H9 (cell line): ENCODE measurements around the gene C6orf136. TPM values are rescaled to one million over a fixed set of nuclear protein-coding genes. Genes with fewer than 3 reads are reported as not detected.

Experiments used
- DNase-seq: peaks from one replicate; pipeline ENCODE4 v3.0.0-alpha.2; 2017
- H2AFZ ChIP-seq: one replicate; pipeline ENCODE4 v1.6.1; 2013; ENCODE audit warnings: mild to moderate bottlenecking, low read length, control low read depth, moderate library complexity
- H2AK5ac ChIP-seq: 2 replicates; pipeline ENCODE4 v1.6.1; 2013; ENCODE audit warnings: low read length, control low read depth, mixed read lengths; ENCODE audit not compliant: insufficient read length
- H2BK120ac ChIP-seq: one replicate; pipeline ENCODE4 v1.6.1; 2013; ENCODE audit warnings: low read depth, mild to moderate bottlenecking, low read length, control low read depth, inconsistent platforms; ENCODE audit not compliant: poor library complexity, severe bottlenecking
- H2BK12ac ChIP-seq: 2 replicates; pipeline ENCODE4 v1.6.1; 2013; ENCODE audit warnings: low read length, control low read depth, mixed read lengths, low read depth; ENCODE audit not compliant: insufficient read length
- H2BK15ac ChIP-seq: 2 replicates; pipeline ENCODE4 v1.6.1; 2013; ENCODE audit warnings: low read depth, low read length, control low read depth
- H2BK20ac ChIP-seq: one replicate; pipeline ENCODE4 v1.6.1; 2013; ENCODE audit warnings: low read depth, mild to moderate bottlenecking, low read length, control low read depth, inconsistent platforms; ENCODE audit not compliant: poor library complexity, severe bottlenecking
- H2BK5ac ChIP-seq: 2 replicates; pipeline ENCODE4 v1.6.1; 2013; ENCODE audit warnings: low read length, control low read depth, mixed read lengths; ENCODE audit not compliant: insufficient read length
- H3K14ac ChIP-seq: 2 replicates; pipeline ENCODE4 v1.6.1; 2013; ENCODE audit warnings: low read length, control low read depth; ENCODE audit not compliant: insufficient read depth
- H3K18ac ChIP-seq: 2 replicates; pipeline ENCODE4 v1.6.1; 2013; ENCODE audit warnings: low read depth, mild to moderate bottlenecking, mixed read lengths, low read length, control low read depth; ENCODE audit not compliant: insufficient read length
- H3K23ac ChIP-seq: 2 replicates; pipeline ENCODE4 v1.6.1; 2013; ENCODE audit warnings: low read length, control low read depth, mixed read lengths, low read depth; ENCODE audit not compliant: insufficient read length
- H3K23me2 ChIP-seq: 2 replicates; pipeline ENCODE4 v1.6.1; 2013; ENCODE audit warnings: low read depth, mild to moderate bottlenecking, mixed read lengths, low read length, control low read depth; ENCODE audit not compliant: insufficient read length, poor library complexity, severe bottlenecking
- H3K27ac ChIP-seq: 2 replicates; pipeline ENCODE4 v1.5.1; 2013; ENCODE audit warnings: low read length, control low read depth, mixed read lengths, low read depth; ENCODE audit not compliant: insufficient read length
- H3K27me3 ChIP-seq: 2 replicates; pipeline ENCODE4 v1.6.1; 2013; ENCODE audit warnings: low read length, control low read depth, inconsistent platforms; ENCODE audit not compliant: insufficient read depth
- H3K4ac ChIP-seq: 2 replicates; pipeline ENCODE4 v1.6.1; 2013; ENCODE audit warnings: low read depth, mild to moderate bottlenecking, control low read depth, inconsistent platforms, low read length, moderate library complexity
- H3K4me1 ChIP-seq: 2 replicates; pipeline ENCODE4 v1.6.1; 2013; ENCODE audit warnings: low read length, control low read depth, inconsistent platforms; ENCODE audit not compliant: insufficient read depth
- H3K4me2 ChIP-seq: 2 replicates; pipeline ENCODE4 v1.6.1; 2013; ENCODE audit warnings: low read length, control low read depth, mixed read lengths; ENCODE audit not compliant: insufficient read length, insufficient read depth
- H3K56ac ChIP-seq: 2 replicates; pipeline ENCODE4 v1.6.1; 2013; ENCODE audit warnings: low read depth, mild to moderate bottlenecking, mixed read lengths, low read length, control low read depth; ENCODE audit not compliant: insufficient read length
- H3K79me1 ChIP-seq: 2 replicates; pipeline ENCODE4 v1.6.1; 2013; ENCODE audit warnings: low read depth, mild to moderate bottlenecking, moderate library complexity, low read length, control low read depth, inconsistent platforms; ENCODE audit not compliant: insufficient read depth, poor library complexity, severe bottlenecking
- H3K79me2 ChIP-seq: 2 replicates; pipeline ENCODE4 v1.6.1; 2013; ENCODE audit warnings: low read length, control low read depth, inconsistent platforms; ENCODE audit not compliant: insufficient read depth
- H3K9ac ChIP-seq: 2 replicates; pipeline ENCODE4 v1.6.1; 2013; ENCODE audit warnings: low read length, control low read depth, mixed read lengths; ENCODE audit not compliant: insufficient read length; ENCODE audit errors: extremely low read depth
- H3K9me3 ChIP-seq: one replicate; pipeline ENCODE4 v1.6.1; 2013; ENCODE audit warnings: low read depth, low read length, inconsistent platforms; ENCODE audit not compliant: control insufficient read depth
- H3T11ph ChIP-seq: one replicate; pipeline ENCODE4 v1.6.1; 2013; ENCODE audit warnings: mild to moderate bottlenecking, low read length, control low read depth, inconsistent platforms
- H4K20me1 ChIP-seq: one replicate; pipeline ENCODE4 v1.6.1; 2013; ENCODE audit not compliant: control insufficient read depth, insufficient read length, insufficient read depth
- H4K5ac ChIP-seq: 2 replicates; pipeline ENCODE4 v1.6.1; 2013; ENCODE audit warnings: low read depth, mild to moderate bottlenecking, mixed read lengths, low read length, control low read depth; ENCODE audit not compliant: insufficient read length
- H4K8ac ChIP-seq: replicated peaks from 2 replicates; pipeline ENCODE4 v1.6.1; 2013; ENCODE audit warnings: low read length, control low read depth, mixed read lengths, low read depth; ENCODE audit not compliant: insufficient read length
- H4K91ac ChIP-seq: 2 replicates; pipeline ENCODE4 v1.6.1; 2013; ENCODE audit warnings: low read depth, mild to moderate bottlenecking, moderate library complexity, mixed read lengths, low read length, control low read depth; ENCODE audit not compliant: insufficient read length
- H3K27ac Mint-ChIP-seq, 3 experiments: 2 replicates in 2 of 3; 3 replicates in 1 of 3; pipeline ENCODE4 v1.8.0; 2020 to 2021; ENCODE audit warnings: mixed read lengths in 3 of 3, mild to moderate bottlenecking in 1 of 3, moderate library complexity in 1 of 3
- H3K27me3 Mint-ChIP-seq: 2 replicates; pipeline ENCODE4 v1.8.0; 2021; ENCODE audit warnings: low read depth, mild to moderate bottlenecking, moderate library complexity, mixed read lengths
- H3K36me3 Mint-ChIP-seq, 3 experiments: 2 replicates in 2 of 3; 3 replicates in 1 of 3; pipeline ENCODE4 v1.8.0; 2020 to 2021; ENCODE audit warnings: low read depth in 3 of 3, mixed read lengths in 3 of 3; ENCODE audit not compliant: insufficient read depth in 1 of 3
- H3K4me1 Mint-ChIP-seq, 2 experiments: 2 replicates each; pipeline ENCODE4 v1.8.0; 2020; ENCODE audit warnings: mixed read lengths in 2 of 2
- H3K4me3 Mint-ChIP-seq, 2 experiments: 2 replicates in 1 of 2; 3 replicates in 1 of 2; pipeline ENCODE4 v1.8.0; 2020 to 2021; ENCODE audit warnings: mild to moderate bottlenecking in 2 of 2, mixed read lengths in 2 of 2, moderate library complexity in 1 of 2
- H3K9me3 Mint-ChIP-seq, 2 experiments: 2 replicates in 1 of 2; 3 replicates in 1 of 2; pipeline ENCODE4 v1.8.0; 2020; ENCODE audit warnings: mild to moderate bottlenecking in 2 of 2, mixed read lengths in 2 of 2, moderate library complexity in 1 of 2
- CTCF ChIP-seq: fragments of 200-600 bp; sonication (generic); conservative IDR thresholded peaks from 3 replicates; pipeline ENCODE4 v1.8.0; 2021; ENCODE audit warnings: antibody characterized with exemption, mild to moderate bottlenecking
- WGBS: extraction: QIAGEN DNeasy Blood & Tissue Kit; methylation state at CpG from one replicate; pipeline ENCODE4 v1.1.7; 2013; ENCODE audit warnings: missing lambda C conversion rate, low lambda C conversion rate, mixed read lengths; ENCODE audit not compliant: insufficient read length; ENCODE audit errors: extremely low coverage; 5-methylcytosine and 5-hydroxymethylcytosine counted together
- total RNA-seq: library from RNA; stranded (reverse); gene quantifications from 2 replicates; pipeline ENCODE4 v1.2.1, GENCODE V29; 2021

C6orf136 gene
- total RNA-seq, 1 experiment from 2014 or later: 22.2 TPM

- no peak overlapping the region for H3K9ac ChIP-seq
- no peak overlapping the region for H4K8ac ChIP-seq
- no peaks in the 10 kb centered on the region for H3K79me1 ChIP-seq
- H3K56ac ChIP-seq: no peak overlapping the region
- H3K14ac ChIP-seq: no peak overlapping the region
- Mint-ChIP-seq H3K36me3 (peaks cover 4 to 22% (median 15%) of the 10 kb centered on the region in 3 experiments; a peak in 5 of 7 replicates), H3K4me1 (peaks cover 56 to 61% of the 10 kb centered on the region in 2 experiments), H3K27me3 (peaks cover 3% of the 10 kb centered on the region; the same call in 1 of the 2 replicates), H3K27ac (peak overlapping the region in 2 of 3 experiments; percentile 9 to 91; a peak in 2 of 7 replicates), H3K4me3 (peak overlapping the region in 1 of 2 experiments; percentile 88; a peak in 4 of 5 replicates), H3K9me3 (no peaks in the 10 kb centered on the region)
- H3K23me2 ChIP-seq: peaks cover 29% of the 10 kb centered on the region
- no peak for TF ChIP-seq CTCF
- H2AFZ ChIP-seq: no peak overlapping the region
- WGBS: no CpG with 5 or more reads among the region's 9 CpGs
- H3K9me3 ChIP-seq: no peaks in the 10 kb centered on the region
- no peak overlapping the region for H2BK20ac ChIP-seq
- H2BK5ac ChIP-seq: no peak overlapping the region
- H3K18ac ChIP-seq: no peak overlapping the region
- H3K23ac ChIP-seq: no peak overlapping the region
- H4K5ac ChIP-seq: no peak overlapping the region
- no peak overlapping the region for H4K91ac ChIP-seq
- no peak overlapping the region for H3K4me2 ChIP-seq
- no peak overlapping the region for H2AK5ac ChIP-seq
- peaks cover 2% of the 10 kb centered on the region; the same call in 1 of the 2 replicates for H3K79me2 ChIP-seq
- no peak overlapping the region for H2BK15ac ChIP-seq
- H3K4ac ChIP-seq: no peak overlapping the region
- H3K27me3 ChIP-seq: no peaks in the 10 kb centered on the region
- no peak overlapping the region for H2BK120ac ChIP-seq
- H3K4me1 ChIP-seq: peaks cover 4% of the 10 kb centered on the region; the same call in 1 of the 2 replicates
- H2BK12ac ChIP-seq: no peak overlapping the region
- H3K27ac ChIP-seq: no peak overlapping the region
- H4K20me1 ChIP-seq: no peaks in the 10 kb centered on the region
- no peak overlapping the region for H3T11ph ChIP-seq
- no peak for DNase-seq
These were observed 41.6 kb downstream of the C6orf136 start for GRCh38 chr6:30688569-30688968.
